ENCODE measurements around the gene SVOPL.

The SVOPL gene

GRCh38 chr7:138657854-138658386 is 43.2 kb downstream of the SVOPL start:
- no peak for DNase-seq

DNA sequence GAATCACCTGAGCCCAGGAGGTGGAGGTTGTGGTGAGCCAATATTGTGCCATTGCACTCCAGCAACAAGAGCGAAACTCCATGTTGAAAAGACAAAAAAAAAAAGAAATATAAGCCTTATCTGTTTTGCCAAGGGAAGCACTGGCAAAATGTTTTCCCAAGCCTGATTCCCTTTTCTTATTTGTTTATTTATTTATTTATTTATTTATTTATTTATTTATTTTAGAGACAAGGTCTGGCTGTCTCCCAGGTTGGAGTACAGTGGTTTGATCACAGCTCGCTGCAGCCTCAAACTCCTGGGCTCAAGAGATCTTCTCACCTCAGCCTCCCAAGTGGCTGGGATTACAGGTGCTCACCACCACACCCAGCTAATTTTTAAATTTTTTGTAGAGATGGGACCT is 44.2 kb downstream of the SVOPL start:
- no peak for DNase-seq

DNA sequence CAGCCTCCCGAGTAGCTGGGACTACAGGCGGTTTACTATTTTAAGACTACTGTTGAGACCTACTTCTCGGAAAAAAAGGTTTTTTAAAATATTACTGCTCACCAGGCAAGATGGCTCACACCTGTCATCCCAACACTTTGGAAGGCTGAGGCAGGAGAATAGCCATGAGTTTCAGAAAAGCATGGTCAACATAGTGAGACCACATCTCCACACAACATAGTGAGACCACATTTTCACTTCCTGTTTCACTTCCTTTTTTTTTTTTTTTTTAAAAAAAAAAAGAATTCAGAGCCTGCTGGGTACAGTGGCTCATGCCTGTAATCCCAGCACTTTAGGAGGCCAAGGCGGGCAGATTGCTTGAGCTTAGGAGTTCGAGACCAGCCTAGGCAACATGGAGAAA is 46.5 kb downstream of the SVOPL start:
- no peak for DNase-seq

GRCh38 chr7:138649506-138649905 is 51.7 kb downstream of the SVOPL start:
- no peak for DNase-seq

DNA sequence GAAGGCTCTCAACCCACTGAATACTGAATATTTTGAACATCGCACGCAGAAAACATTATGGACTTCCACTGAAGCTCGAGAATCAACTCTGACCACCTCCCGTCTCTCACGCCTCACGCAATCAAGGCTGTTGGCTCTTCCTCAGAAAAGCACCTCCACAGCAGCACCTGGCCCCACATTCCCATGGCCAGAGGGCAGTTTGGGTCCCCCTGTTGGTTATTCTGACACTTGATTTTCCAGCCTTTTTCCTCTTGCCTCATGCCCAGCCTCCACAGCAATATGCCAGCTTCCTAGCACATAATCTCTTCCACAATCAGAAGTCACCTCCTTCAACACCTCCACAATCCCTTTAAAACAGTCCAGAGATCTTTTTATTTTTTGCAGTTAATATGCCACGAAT is 55.9 kb downstream of the SVOPL start:
- no peak for DNase-seq

GRCh38 chr7:138632826-138633602 is 68.1 kb downstream of the SVOPL start:
- no peak for DNase-seq

DNA sequence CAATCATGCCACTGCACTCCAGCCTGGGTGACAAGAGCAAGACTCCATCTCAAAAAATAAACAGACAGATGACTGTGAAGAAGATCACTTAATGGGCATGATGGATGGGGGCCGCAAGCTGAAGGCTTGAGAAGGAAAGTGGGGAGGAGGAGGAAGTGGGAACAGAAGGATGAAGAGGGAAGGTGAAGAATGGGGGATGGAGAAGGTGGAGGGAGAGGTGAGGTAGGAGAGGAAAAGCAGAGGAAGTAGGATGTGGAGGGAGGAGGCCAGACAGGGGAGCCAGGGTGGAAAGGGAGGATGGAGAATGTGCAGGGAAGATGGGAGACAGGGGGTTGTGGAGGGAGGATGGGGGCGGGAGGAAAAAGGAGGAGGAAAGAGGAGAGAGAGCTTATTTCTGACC is 68.8 kb downstream of the SVOPL start:
- no peak for DNase-seq

- DNase-seq = no peak
These were observed 71.0 kb downstream of the SVOPL start for GRCh38 chr7:138630059-138630610.

DNA sequence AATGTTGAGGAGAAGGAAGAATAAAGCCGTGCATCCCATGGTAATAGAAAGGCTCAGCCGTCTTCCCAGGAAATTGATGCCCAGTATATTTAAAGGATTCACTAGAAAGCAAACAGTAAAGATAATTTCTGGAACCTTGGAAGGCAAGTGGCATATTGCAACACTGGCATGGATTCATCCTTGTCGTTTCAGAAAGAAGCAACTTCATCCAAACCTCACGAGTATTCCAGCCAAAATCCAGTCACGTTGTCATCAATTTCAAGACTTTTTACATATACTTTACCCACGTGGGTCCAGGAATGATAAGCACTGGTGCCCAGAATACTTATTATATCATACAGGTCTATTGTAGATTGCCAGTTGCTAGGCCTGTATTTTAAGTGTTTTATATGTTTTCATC is 73.8 kb downstream of the SVOPL start:
- DNase-seq = no peak

DNA sequence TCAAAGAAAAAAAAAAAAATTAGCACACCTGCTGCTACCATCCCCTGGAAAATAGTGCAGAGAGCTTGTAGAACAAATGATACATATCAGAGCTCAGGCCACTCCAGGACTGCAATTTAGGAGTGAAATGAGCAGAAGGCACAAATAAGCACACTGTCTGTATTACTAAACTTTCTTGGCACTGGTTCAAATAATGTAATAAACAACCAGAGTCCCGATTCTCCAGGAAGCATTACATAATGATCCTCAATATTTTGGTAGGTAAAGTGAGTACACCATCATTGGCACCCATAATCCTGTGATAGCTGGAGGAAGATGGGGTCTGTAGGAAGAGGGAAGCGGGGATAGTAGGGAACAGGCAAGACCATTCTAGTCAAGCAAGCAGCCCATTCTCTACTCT is 74.3 kb downstream of the SVOPL start:
- no peak for DNase-seq

- no peak for DNase-seq
These were observed 75.3 kb downstream of the SVOPL start for GRCh38 chr7:138625849-138626230.

DNA sequence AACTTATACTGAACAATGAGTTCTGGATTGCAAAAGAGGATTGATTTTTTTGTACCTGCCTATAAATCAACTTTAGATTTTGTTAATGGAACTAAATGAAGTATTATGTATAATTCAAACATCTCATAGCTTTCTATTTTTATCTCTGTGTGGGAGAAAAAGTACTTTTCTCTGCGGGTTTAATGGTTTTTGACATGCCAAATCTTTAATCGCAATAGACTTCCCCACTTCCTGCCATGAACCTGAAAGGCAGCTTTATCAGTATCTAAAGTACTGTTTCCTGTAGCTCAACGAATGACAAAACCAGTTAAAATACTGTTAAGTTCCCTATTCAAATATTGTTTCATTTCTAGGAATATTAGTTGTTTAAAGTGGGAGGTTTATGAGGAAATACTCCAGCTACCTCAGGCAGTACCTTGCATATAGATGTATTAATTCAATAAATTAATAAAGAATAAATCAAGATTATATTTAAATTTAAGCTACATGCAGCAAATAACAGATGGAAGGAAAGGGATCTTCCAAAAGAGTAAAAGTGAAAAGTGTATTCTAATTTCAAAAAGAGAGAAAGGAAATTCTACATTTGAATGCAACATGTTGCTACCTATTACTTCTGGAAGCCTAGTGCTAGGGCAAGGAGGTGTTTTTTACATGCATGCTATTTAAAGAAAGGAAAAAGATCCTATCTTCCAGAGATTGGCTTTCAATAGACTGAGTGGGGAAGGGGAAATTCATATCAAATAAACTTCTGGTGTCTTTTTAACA is 75.9 kb downstream of the SVOPL start:
- no peak for DNase-seq

DNA sequence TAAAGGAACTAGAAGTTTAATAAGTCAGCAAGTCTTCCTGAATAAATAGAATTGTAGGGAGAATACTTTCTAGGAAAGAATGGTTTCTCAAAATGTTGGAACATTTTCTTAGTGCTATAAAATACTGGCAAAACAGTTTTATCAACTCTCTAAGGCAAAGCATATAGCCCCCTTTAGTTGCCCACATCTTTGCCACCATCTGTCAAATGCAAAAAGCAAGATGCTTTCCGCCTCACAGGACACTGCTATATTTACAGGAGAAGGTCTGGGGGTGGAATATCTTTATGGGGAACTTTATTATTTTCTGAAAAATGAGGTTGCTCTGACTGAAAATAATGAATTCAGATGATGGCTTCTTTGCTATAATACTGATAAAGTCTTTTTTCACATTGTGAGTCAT is 78.3 kb downstream of the SVOPL start:
- DNase-seq = no peak

- DNase-seq = no peak
These were observed 82.2 kb downstream of the SVOPL start for GRCh38 chr7:138618933-138619332.

DNA sequence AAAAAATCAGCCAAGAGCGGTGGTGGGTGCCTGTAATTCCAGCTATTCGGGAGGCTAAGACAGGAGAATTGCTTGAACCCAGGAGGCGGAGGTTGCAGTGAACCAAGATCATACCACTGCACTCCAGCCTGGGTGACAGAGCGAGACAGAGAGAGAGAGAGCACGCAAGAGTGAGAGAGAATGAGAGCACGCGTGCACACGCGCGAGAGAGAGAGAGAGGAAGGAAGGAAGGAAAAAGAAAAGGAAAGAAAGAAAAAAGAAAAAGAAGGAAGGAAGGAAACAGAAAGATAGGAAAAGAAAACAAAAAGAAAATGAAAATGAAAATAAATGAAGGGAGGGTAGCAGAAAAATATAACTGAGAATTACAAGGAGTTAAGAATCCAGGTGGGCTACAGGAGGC is 82.7 kb downstream of the SVOPL start:
- no peak for DNase-seq

GRCh38 chr7:138616085-138616484 is 85.1 kb downstream of the SVOPL start:
- DNase-seq = no peak

DNA sequence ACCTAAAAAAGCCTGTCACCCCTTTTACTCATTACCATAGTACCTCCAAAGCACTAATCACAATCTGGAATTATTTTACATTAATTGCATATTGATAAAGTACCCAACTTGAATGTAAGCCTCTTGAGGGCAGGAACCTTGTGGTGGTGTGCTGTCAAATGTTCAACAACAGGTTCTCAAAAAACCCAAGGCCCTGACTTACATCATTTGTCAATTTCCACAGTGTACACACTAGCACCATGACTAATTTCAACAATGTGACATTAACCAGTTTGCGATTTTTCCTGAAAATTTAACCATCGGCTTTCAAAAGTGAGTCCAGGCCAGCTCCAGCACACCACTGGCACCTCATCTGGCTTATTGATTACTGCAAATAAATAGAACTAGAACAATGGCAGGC is 87.5 kb downstream of the SVOPL start:
- no peak for DNase-seq

DNA sequence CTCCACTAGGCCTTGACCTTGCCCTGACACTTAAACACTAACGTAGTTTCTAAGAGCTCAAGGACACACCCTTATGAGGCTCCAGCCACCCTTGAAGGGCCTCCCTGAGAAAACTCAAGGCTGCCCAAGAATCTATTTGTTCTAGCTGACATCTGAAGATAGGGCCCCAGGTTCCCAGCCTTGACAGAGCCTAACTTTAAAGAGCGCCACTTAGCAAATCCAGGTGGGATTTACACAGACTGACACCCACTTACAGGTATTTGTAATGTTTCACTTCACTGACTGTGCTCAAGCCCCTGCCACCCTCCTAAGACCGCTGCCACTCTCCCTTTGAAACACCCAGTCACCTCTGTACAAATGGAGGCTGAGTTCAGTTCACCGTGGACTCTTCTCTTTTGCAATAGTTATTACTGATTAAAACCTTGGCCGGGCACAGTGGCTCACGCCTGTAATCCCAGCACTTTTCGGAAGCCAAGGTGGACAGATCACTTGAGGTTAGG is 90.4 kb downstream of the SVOPL start:
- no peak for DNase-seq

DNA sequence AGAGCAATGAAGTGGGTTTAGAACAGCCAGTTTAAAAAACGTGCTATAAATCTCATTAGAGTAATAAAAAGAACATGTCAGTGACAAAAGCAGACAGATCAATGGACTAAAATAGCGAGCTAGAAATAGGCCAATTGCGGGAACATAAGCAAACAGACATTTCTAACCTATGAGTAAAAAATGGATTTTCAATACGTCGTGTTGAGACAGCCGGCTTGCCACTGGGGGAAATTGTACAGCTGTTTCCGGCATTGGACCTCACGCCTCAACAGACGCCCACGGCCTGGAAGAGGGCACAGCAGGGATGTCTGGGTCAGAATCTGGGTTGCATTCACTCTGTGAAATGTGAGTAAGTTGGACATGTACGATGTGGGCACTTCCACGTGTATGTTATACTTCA is 92.9 kb downstream of the SVOPL start:
- DNase-seq = no peak

DNA sequence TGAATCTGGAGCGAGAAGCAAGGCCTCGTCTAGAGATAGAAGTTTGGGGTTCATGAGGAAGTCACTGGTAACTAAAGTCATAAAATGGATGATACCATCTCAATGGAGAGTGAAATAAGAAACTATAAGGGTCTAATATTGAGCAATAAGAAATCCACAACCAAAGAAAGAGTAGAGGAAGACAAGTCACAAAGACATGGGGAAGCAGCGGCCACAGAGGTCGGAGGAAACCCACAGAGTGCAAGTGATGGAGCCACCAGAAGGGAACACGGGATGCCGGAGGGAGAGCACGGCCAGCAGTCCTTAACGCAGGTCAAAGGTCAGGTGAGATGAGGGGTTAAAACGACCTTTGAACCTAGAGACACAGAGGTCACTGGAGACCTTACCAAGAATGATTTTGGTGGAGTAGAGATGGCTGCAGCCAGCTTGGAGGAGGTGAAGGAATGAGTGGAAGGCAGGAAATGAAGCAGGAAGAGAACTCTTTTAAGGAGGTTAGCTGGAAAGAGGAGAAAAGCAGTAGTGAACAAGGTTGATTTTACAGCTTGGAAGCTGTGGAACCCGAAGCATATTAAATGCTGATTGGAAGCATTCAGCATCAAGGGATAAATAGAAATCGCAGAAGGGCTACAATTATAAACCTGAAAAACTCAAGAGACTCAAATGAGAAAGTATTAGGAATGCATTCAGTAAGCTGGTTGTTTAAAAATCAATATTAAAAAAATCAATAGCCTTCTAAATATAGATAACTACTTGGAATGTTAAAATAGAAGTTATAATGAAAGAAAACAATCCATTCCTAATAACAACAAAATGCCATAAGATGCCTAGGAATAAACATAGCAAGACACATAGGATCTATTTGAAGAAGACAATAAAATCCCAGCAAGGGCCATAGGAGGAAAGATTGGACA is 93.7 kb downstream of the SVOPL start:
- no peak for DNase-seq

DNA sequence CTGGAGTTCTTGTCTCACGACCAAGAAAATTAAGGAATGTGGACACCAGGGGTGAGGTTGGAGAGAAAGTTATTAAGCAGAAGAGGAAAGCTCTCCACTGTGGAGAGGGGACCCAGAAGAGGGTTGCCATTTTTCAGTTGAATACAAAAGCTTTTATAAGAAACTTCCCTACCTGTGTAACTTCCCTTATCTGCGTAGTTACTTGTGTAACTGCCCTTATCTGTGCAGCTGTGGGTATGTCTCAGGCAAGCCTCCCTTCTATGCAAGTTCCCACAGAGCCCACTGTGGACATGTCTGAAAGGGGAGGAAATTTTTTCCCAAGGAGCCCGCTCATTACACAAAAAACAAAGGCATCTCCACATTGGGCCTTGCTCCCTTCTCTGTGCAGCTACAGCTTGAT is 94.9 kb downstream of the SVOPL start:
- DNase-seq = no peak

DNA sequence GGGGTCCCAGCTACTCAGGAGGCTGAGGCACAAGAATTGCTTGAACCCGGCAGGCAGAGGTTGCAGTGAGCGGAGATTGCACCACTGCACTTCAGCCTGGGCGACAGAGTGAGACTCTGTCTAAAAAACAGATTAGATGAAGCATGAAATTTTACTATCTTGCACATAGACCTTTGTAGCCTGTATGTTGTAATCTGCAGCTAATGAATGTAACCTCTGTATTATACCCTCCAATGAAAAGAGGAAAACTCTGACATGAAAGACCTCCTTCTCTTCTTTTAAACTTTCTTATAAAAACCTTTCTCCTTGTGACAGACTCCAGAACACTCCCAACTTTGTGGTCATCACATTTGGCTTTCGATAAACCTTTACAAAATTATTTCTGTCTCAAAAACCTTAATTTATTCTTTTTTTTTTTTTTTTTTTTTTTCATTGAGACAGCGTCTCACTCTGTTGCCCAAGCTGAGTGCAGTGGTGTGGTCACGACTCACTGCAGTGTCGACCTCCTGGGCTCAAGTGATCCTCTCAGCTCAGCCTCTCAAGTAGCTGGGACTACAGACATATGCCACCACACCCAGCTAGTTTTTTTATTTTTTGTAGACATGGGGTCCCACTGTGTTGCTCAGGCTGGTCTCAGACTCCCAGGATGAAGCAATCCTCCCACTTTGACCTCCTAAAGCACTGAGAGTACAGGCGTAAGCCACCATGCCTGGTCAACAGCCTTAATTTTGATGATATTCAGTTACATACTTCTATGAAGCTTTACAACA is 97.4 kb downstream of the SVOPL start:
- DNase-seq = no peak
